HG03457 (cell line): ENCODE measurements around the gene COL26A1.
"Not testable (repeated sequence)": the region's sequence is repeated elsewhere in the genome, so short reads cannot be mapped to it uniquely, and the experiment has no call there.

Experiments
- ATAC-seq: cut with Tn5 transposase; IDR thresholded peaks from one replicate; pipeline ENCODE4 v1.9.1; 2021; ENCODE audit warnings: moderate number of reproducible peaks; ENCODE audit not compliant: unreplicated experiment

The COL26A1 gene

DNA sequence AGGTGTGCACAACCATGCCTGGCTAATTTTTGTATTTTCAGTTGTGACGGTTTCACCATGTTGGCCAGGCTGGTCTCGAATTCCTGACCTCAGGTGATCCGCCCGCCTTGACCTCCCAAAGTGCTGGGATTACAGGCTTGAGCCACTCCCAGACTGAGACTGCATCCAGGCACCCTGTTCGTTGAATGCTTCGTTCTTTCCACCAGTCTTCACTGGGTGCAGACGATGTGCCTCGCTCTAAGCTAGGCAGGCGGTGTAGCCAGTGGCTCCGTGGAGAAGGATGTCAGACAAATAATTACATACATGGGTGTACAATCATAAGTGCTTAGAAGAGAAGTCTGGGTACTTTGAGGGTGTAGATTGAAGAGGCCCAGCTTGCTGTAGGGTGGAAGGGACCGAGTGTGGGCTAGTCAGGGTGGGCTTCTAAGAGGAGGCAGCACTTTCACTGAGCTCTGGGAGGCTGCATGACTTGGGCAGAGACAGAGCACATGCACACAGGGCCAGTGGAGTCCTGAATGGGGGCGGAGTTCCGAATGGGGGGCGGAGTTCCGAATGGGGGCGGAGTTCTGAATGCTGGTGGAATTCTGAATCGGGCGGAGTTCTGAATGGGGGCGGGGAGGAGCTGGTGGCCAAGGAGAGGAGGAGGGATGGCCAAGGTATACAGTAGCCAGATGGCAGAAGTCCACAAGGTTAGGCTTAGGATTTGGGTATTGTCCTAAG lies 74.3 kb downstream of the COL26A1 start:
- ATAC-seq = no peak

- no peak for ATAC-seq
Measured at GRCh38 chr7:101441890-101442289, 79.2 kb downstream of the COL26A1 start.

- no peak for ATAC-seq
Measured at GRCh38 chr7:101442426-101443070, 79.9 kb downstream of the COL26A1 start.

GRCh38 chr7:101450064-101450463 lies 87.4 kb downstream of the COL26A1 start:
- no peak for ATAC-seq

DNA sequence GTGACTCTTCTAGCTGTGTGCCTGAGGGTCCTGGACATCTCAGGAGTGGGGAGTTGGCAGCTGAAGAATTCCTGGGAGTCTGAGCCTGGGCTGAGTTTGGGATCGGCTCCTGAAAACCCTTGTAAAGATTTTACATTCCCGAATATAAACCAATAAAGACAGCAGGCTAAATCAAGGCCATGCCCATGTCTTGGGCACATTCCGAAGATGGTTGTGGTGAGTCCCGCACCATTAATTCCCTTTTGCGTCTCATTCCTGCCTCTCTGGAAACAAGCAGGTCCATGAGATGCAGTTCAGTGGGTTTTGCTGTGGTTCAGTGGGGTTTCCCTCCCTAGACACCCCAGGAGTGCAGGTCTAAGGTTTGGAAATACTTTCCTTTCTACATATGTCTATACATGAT lies 90.9 kb downstream of the COL26A1 start:
- ATAC-seq = no peak

DNA sequence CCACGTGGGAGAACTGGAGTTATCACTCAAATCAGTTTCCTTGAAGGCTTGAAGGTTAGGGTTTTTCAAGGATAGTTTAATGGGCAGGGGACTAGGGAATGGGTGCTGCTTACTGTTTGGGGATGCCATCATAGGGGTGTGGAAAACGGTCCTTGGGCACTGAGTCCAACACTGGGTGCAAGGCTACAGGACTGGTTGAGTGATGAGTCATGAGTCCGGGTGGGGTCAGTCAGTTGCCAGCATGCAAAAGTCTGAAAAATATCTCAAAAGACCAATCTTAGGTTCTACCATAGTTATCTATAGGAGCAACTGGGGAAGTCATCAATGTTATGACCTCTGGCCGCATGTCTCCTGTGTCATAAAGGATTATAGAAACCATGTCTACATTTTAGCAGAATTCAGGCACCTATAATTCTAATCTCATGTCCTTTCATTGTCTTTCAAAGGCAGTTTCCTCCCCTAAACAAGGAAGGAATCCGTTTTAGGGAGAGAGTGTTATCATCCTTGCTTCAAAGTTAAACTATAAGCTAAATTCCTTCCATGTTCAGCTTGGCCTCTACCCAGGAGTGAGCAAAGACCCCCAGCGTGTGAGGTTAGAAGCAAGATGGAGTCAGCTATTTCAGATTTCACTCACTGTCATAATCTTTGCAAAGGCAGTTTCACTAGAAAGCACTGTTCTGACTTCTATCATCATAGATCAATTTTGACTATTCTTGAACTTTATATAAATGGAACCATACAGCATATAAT lies 94.5 kb downstream of the COL26A1 start:
- no peak for ATAC-seq

GRCh38 chr7:101465131-101465530 lies 102.5 kb downstream of the COL26A1 start:
- no peak for ATAC-seq

DNA sequence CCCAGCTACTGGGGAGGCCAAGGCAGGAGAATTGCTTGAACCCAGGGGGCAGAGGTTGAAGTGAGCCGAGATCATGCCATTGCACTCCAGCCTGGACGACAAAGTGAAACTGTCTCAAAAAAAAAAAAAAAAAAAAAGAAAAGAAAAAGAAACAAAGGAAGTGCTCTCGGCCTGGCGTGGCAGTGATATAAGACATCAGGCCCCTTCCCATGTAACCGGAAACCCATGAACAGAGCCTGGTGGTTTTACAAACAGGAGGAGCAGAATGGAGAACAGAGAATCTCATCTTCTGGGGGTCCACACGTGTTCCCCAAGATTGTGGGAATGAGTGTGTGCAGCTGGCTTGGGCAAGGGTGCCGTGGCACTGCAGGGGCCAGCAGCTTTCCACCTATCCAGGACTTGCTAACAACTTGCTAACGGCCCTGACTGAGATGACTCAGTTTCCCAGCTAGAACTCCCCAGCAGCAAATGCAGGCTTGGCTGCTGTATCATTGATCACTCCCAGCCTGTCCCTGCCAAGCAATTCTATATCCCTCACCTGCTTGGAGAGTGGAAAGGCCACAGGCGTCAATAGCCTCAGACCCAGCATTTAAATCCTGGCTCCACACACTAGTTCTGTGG lies 103.0 kb downstream of the COL26A1 start:
- ATAC-seq = no peak

DNA sequence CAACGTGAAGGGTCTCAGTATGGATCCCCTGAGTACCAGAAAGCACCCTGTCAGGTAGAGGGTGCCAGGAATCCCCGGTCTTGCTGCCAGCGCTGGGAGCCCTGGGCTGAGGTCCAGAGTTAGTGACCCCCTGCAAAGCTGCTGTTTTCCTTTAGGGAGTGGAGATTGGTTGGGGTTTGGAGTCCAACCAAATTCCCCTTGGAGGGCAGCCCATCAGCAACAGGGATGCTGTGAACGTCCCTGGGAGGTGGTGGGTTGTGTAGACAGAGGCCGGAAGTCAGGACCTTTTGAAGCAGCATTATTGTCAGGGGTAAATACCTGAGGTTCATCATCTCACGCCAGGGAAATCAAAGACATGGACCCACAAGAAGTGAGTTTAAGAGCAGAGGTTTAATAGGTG lies 104.2 kb downstream of the COL26A1 start:
- ATAC-seq = no peak

DNA sequence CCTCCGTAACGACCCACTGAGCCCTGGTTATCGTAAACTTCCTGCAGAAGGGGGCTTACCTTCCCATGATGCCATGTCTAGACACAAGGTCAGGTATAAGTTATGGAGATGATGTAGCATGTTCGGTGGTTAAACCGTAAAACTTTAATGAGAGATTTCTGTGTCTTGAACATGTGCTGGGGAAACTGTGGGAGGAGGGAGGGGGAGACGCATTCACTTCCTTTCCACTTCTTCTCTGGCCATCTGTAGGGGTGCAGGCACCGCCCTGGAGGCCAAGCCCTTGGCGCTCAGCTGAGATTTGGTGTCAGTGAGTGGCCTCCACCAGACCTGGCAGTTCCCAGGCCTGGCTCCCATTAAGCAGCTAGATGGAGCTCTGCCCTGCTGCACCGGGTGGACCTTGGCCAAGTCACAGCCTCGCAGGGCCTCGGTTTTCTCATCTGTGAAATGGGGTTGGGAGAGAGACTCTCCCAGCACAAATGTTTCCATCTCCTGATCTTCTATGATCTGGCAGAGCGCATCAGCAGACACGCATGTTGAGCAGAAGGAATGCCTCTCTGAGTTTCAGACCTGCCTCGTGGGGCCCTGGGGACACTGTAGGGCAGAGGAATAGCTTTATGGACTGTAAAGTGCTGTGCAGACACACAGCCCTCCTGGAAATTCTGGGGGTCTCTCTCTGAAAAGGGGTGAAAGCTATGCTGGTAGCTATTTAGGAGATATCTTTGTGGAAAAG lies 106.0 kb downstream of the COL26A1 start:
- no peak for ATAC-seq

GRCh38 chr7:101470668-101471487 lies 108.2 kb downstream of the COL26A1 start:
- no peak for ATAC-seq

DNA sequence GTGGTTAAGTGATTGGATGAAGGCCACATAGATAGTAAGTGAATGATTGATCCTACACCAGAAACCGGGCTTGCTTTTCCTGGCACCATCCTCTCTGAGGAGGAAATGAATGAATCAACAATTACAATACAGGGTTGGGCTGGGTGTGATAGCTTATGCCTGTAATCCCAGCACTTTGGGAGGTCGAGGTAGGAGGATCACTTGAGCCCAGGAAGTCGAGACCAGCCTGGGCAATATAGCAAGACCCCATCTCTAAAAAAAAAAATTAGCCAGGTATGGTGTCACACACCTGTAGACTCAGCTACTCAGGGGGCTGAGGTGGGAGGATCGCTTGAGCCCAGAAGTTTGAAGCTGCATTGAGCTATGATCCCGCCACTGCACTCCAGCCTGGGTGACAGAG lies 111.5 kb downstream of the COL26A1 start:
- ATAC-seq = no peak

DNA sequence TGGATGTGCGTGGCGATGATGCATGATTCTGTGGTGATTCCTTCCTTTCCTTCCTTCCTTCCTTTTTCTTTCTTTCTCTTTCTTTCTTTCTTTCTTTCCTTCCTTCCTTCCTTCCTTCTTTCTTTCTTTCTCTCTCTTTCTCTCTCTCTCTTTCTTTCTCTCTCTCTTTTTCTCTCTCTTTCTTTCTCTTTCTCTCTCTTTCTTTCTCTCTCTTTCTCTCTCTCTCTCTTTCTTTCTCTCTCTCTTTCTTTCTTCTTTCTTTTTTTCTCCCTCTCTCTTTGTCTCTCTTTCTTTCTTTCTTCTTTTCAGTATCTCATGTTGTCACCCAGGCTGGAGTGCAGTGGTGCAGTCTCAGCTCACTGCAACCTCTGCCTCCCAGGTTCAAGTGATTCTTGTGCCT lies 113.0 kb downstream of the COL26A1 start:
- ATAC-seq = not testable (repeated sequence)

DNA sequence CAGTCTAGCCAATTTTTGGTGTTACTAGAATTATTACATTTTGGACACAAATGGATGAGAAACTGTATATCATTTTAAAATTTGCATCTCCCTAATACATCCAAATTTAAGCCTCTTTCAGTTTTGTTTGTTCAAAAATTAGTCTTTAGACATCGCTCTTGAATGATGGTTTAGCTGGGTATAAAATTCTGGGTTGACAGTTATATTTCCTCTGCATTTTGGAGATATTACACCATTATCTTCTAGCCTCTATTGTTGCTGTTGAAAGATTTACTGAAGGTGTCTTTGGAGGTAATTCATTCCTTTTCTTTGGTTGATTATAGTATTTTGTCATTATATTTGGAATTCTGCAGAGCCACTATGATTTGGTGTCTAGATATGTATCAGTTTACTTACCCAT lies 116.5 kb downstream of the COL26A1 start:
- no peak for ATAC-seq

DNA sequence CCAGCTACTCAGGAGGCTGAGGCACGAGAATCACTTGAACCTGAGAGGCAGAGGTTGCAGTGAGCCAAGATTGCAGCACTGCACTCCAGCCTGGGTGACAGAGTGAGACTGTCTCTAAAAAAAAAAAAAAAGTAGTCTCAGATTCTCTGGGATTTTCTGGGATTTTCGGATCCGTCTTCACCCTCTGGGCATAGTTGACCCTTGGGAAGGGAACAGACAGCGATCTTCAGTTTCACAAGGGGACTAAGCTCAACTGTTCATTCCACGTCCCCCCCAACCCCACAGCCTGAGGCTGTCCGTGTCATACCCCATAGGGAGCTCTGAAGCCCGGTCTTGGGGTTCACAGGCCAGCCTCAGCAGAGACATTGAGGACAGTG lies 123.4 kb downstream of the COL26A1 start:
- not testable (repeated sequence) for ATAC-seq

DNA sequence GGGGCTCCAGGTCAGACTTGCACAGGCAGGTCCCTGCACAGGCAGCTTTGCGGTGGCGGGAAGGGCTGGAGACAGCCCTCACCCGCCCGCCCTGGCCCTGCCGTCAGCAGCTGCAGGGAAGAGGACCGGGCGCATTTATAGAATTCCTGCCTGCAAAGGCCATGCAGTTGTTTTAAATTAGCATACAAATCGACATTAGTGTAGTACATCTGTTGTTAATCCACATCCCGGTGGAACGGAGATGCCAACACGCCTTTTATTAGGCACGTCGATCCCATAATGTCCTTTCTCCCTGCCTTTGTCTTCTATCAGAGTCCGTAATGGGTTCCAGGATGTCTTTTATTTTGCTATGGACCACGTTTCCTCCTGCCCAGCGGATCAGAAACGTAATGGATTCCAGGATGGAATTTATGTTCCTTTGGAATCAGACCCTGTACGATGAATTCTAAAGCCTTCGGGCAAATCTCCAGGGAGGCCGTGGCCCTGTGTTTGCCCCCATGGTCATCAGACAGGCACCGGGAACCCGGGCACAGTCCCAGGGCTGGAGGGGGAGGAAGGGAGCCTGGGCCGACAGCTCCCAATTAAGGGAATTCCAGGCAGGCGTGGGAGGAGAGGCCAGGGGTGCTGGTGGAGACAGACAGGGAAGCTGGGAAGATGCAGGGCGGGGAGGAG lies 123.9 kb downstream of the COL26A1 start:
- no peak for ATAC-seq

DNA sequence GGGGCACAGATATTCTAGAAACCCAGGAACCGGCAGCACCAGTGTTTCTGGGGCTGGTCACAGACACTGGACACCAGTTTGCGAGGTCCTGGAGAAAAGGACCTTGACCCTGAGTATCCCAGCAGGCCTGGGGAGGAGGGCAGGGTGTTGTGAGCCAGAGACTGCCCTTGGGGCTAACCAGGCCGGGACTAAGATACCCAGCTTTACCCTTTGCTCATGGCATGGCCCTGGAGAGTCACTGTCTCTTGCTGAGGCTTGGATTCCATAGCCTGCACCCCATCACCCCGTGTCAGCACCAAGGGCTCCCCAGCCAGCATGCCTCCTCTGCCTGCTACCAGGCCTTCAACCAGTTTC lies 124.4 kb downstream of the COL26A1 start:
- ATAC-seq = no peak

DNA sequence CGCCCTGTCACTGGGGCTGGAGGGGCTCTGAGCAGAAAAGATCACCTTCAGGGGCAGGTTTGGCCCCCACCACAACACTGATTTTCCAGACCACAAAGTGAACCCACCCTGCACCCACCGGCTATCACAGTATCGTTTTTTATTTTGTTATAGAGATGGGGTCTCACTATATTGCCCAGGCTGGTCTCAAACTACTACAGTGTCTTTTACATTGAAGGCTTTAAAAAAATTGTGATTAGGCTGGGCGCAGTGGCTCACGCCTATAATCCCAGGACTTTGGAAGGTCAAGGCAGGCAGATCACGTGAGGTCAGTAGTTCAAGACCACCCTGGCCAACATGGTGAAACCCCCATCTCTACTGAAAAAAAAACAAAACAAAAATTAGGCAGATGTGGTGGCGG lies 125.1 kb downstream of the COL26A1 start:
- ATAC-seq = no peak

DNA sequence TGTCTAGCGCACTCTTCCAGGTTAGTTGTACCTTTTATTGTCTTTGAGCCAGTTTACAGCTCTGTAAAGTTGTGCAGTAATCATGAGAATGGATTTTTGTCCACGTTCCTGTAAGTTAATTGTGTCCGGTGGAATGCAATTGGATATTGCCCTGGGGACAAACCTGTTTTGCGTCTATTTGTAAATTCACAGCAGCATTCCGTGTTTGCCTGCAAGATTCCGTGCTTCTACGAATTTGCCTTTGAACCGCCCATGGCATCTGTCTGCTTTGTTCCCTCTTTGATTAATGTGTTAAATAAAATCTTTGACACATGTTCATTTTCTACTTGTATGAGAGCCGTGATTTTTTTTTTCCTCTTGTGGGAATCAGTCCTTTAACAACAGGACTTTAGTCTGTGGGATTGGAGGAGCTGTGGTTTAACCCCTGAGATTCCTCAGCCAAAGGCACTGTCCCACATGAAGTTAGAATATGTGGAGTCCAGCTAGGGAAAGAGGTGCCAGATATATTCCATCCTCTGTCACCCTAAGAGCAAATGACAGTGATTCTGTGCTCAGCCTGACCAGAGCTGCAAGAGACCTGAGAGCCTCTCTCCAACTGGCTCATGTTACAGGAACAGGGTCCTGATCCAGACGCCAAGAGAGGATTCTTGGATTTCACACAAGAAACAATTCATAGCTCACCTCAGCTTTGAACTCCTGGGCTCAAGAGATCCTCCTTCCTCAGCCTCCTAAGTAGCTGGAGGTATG lies 126.3 kb downstream of the COL26A1 start:
- no peak for ATAC-seq
